IPS-18c (cell line): Measurements from ENCODE around the gene PRR22.
"Not testable (repeated sequence)": the region's sequence is repeated elsewhere in the genome, so short reads cannot be mapped to it uniquely, and the experiment has no call there.

Source experiments
- H3K4me3 ChIP-seq: 2 replicates; pipeline ENCODE4 v1.7.0; 2013; ENCODE audit warnings: low read depth, mild to moderate bottlenecking, low read length, moderate library complexity; ENCODE audit not compliant: insufficient read depth
- H3K9me3 ChIP-seq: one replicate; pipeline ENCODE4 v1.6.1; 2013; ENCODE audit warnings: mild to moderate bottlenecking, low read length, moderate library complexity; ENCODE audit not compliant: control insufficient read depth, insufficient read depth

Gene PRR22

DNA sequence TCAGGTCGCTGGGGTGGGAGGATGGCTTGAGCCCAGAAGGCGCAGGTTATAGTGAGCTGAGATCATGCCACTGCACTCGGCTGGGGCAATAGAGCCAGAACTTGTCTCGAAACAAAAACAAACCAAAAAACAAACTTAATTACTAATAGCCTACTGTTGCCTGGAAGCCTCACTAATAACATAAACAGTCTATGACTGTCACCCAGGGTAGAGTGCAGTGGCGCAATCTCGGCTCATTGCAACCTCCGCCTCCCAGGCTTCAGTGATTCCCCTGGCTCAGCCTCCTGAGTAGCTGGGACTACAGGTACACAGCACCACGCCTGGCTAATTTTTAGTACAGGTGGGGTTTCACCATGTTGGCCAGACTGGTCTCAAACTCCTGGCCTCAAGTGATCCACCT lies 46.1 kb downstream of the PRR22 start:
- H3K9me3 ChIP-seq: no peaks in the 10 kb centered on the region
- no peak overlapping the region for H3K4me3 ChIP-seq

- H3K4me3 ChIP-seq, H3K9me3 ChIP-seq: not testable (repeated sequence)
Measured at GRCh38 chr19:5733172-5733571, 51.4 kb downstream of the PRR22 start.
